H9 (cell line): ENCODE data around the gene SLX4IP. TPM values are rescaled to one million over a fixed set of nuclear protein-coding genes. Genes with fewer than 3 reads are reported as not detected.

Experiments
- DNase-seq: peaks from one replicate; pipeline ENCODE4 v3.0.0-alpha.2; 2017
- H2AFZ ChIP-seq: one replicate; pipeline ENCODE4 v1.6.1; 2013; ENCODE audit warnings: mild to moderate bottlenecking, low read length, control low read depth, moderate library complexity
- H2AK5ac ChIP-seq: 2 replicates; pipeline ENCODE4 v1.6.1; 2013; ENCODE audit warnings: low read length, control low read depth, mixed read lengths; ENCODE audit not compliant: insufficient read length
- H2BK120ac ChIP-seq: one replicate; pipeline ENCODE4 v1.6.1; 2013; ENCODE audit warnings: low read depth, mild to moderate bottlenecking, low read length, control low read depth, inconsistent platforms; ENCODE audit not compliant: poor library complexity, severe bottlenecking
- H2BK12ac ChIP-seq: 2 replicates; pipeline ENCODE4 v1.6.1; 2013; ENCODE audit warnings: low read length, control low read depth, mixed read lengths, low read depth; ENCODE audit not compliant: insufficient read length
- H2BK15ac ChIP-seq: 2 replicates; pipeline ENCODE4 v1.6.1; 2013; ENCODE audit warnings: low read depth, low read length, control low read depth
- H2BK20ac ChIP-seq: one replicate; pipeline ENCODE4 v1.6.1; 2013; ENCODE audit warnings: low read depth, mild to moderate bottlenecking, low read length, control low read depth, inconsistent platforms; ENCODE audit not compliant: poor library complexity, severe bottlenecking
- H2BK5ac ChIP-seq: 2 replicates; pipeline ENCODE4 v1.6.1; 2013; ENCODE audit warnings: low read length, control low read depth, mixed read lengths; ENCODE audit not compliant: insufficient read length
- H3K14ac ChIP-seq: 2 replicates; pipeline ENCODE4 v1.6.1; 2013; ENCODE audit warnings: low read length, control low read depth; ENCODE audit not compliant: insufficient read depth
- H3K18ac ChIP-seq: 2 replicates; pipeline ENCODE4 v1.6.1; 2013; ENCODE audit warnings: low read depth, mild to moderate bottlenecking, mixed read lengths, low read length, control low read depth; ENCODE audit not compliant: insufficient read length
- H3K23ac ChIP-seq: 2 replicates; pipeline ENCODE4 v1.6.1; 2013; ENCODE audit warnings: low read length, control low read depth, mixed read lengths, low read depth; ENCODE audit not compliant: insufficient read length
- H3K23me2 ChIP-seq: 2 replicates; pipeline ENCODE4 v1.6.1; 2013; ENCODE audit warnings: low read depth, mild to moderate bottlenecking, mixed read lengths, low read length, control low read depth; ENCODE audit not compliant: insufficient read length, poor library complexity, severe bottlenecking
- H3K27ac ChIP-seq: 2 replicates; pipeline ENCODE4 v1.5.1; 2013; ENCODE audit warnings: low read length, control low read depth, mixed read lengths, low read depth; ENCODE audit not compliant: insufficient read length
- H3K27me3 ChIP-seq: 2 replicates; pipeline ENCODE4 v1.6.1; 2013; ENCODE audit warnings: low read length, control low read depth, inconsistent platforms; ENCODE audit not compliant: insufficient read depth
- H3K4ac ChIP-seq: 2 replicates; pipeline ENCODE4 v1.6.1; 2013; ENCODE audit warnings: low read depth, mild to moderate bottlenecking, control low read depth, inconsistent platforms, low read length, moderate library complexity
- H3K4me1 ChIP-seq: 2 replicates; pipeline ENCODE4 v1.6.1; 2013; ENCODE audit warnings: low read length, control low read depth, inconsistent platforms; ENCODE audit not compliant: insufficient read depth
- H3K4me2 ChIP-seq: 2 replicates; pipeline ENCODE4 v1.6.1; 2013; ENCODE audit warnings: low read length, control low read depth, mixed read lengths; ENCODE audit not compliant: insufficient read length, insufficient read depth
- H3K56ac ChIP-seq: 2 replicates; pipeline ENCODE4 v1.6.1; 2013; ENCODE audit warnings: low read depth, mild to moderate bottlenecking, mixed read lengths, low read length, control low read depth; ENCODE audit not compliant: insufficient read length
- H3K79me1 ChIP-seq: 2 replicates; pipeline ENCODE4 v1.6.1; 2013; ENCODE audit warnings: low read depth, mild to moderate bottlenecking, moderate library complexity, low read length, control low read depth, inconsistent platforms; ENCODE audit not compliant: insufficient read depth, poor library complexity, severe bottlenecking
- H3K79me2 ChIP-seq: 2 replicates; pipeline ENCODE4 v1.6.1; 2013; ENCODE audit warnings: low read length, control low read depth, inconsistent platforms; ENCODE audit not compliant: insufficient read depth
- H3K9ac ChIP-seq: 2 replicates; pipeline ENCODE4 v1.6.1; 2013; ENCODE audit warnings: low read length, control low read depth, mixed read lengths; ENCODE audit not compliant: insufficient read length; ENCODE audit errors: extremely low read depth
- H3K9me3 ChIP-seq: one replicate; pipeline ENCODE4 v1.6.1; 2013; ENCODE audit warnings: low read depth, low read length, inconsistent platforms; ENCODE audit not compliant: control insufficient read depth
- H3T11ph ChIP-seq: one replicate; pipeline ENCODE4 v1.6.1; 2013; ENCODE audit warnings: mild to moderate bottlenecking, low read length, control low read depth, inconsistent platforms
- H4K20me1 ChIP-seq: one replicate; pipeline ENCODE4 v1.6.1; 2013; ENCODE audit not compliant: control insufficient read depth, insufficient read length, insufficient read depth
- H4K5ac ChIP-seq: 2 replicates; pipeline ENCODE4 v1.6.1; 2013; ENCODE audit warnings: low read depth, mild to moderate bottlenecking, mixed read lengths, low read length, control low read depth; ENCODE audit not compliant: insufficient read length
- H4K8ac ChIP-seq: replicated peaks from 2 replicates; pipeline ENCODE4 v1.6.1; 2013; ENCODE audit warnings: low read length, control low read depth, mixed read lengths, low read depth; ENCODE audit not compliant: insufficient read length
- H4K91ac ChIP-seq: 2 replicates; pipeline ENCODE4 v1.6.1; 2013; ENCODE audit warnings: low read depth, mild to moderate bottlenecking, moderate library complexity, mixed read lengths, low read length, control low read depth; ENCODE audit not compliant: insufficient read length
- H3K27ac Mint-ChIP-seq, 3 experiments: 2 replicates in 2 of 3; 3 replicates in 1 of 3; pipeline ENCODE4 v1.8.0; 2020 to 2021; ENCODE audit warnings: mixed read lengths in 3 of 3, mild to moderate bottlenecking in 1 of 3, moderate library complexity in 1 of 3
- H3K27me3 Mint-ChIP-seq: 2 replicates; pipeline ENCODE4 v1.8.0; 2021; ENCODE audit warnings: low read depth, mild to moderate bottlenecking, moderate library complexity, mixed read lengths
- H3K36me3 Mint-ChIP-seq, 3 experiments: 2 replicates in 2 of 3; 3 replicates in 1 of 3; pipeline ENCODE4 v1.8.0; 2020 to 2021; ENCODE audit warnings: low read depth in 3 of 3, mixed read lengths in 3 of 3; ENCODE audit not compliant: insufficient read depth in 1 of 3
- H3K4me1 Mint-ChIP-seq, 2 experiments: 2 replicates each; pipeline ENCODE4 v1.8.0; 2020; ENCODE audit warnings: mixed read lengths in 2 of 2
- H3K4me3 Mint-ChIP-seq, 2 experiments: 2 replicates in 1 of 2; 3 replicates in 1 of 2; pipeline ENCODE4 v1.8.0; 2020 to 2021; ENCODE audit warnings: mild to moderate bottlenecking in 2 of 2, mixed read lengths in 2 of 2, moderate library complexity in 1 of 2
- H3K9me3 Mint-ChIP-seq, 2 experiments: 2 replicates in 1 of 2; 3 replicates in 1 of 2; pipeline ENCODE4 v1.8.0; 2020; ENCODE audit warnings: mild to moderate bottlenecking in 2 of 2, mixed read lengths in 2 of 2, moderate library complexity in 1 of 2
- WGBS: extraction: QIAGEN DNeasy Blood & Tissue Kit; methylation state at CpG from one replicate; pipeline ENCODE4 v1.1.7; 2013; ENCODE audit warnings: missing lambda C conversion rate, low lambda C conversion rate, mixed read lengths; ENCODE audit not compliant: insufficient read length; ENCODE audit errors: extremely low coverage; 5-methylcytosine and 5-hydroxymethylcytosine counted together
- total RNA-seq: library from RNA; stranded (reverse); gene quantifications from 2 replicates; pipeline ENCODE4 v1.2.1, GENCODE V29; 2021
- TF ChIP-seq, protein P1 (sequence below): fragments of 200-600 bp; sonication (generic); conservative IDR thresholded peaks from 3 replicates; pipeline ENCODE4 v1.8.0; 2021; ENCODE audit warnings: antibody characterized with exemption, mild to moderate bottlenecking

SLX4IP gene
- total RNA-seq, 1 experiment from 2014 or later: 7.9 TPM

DNA sequence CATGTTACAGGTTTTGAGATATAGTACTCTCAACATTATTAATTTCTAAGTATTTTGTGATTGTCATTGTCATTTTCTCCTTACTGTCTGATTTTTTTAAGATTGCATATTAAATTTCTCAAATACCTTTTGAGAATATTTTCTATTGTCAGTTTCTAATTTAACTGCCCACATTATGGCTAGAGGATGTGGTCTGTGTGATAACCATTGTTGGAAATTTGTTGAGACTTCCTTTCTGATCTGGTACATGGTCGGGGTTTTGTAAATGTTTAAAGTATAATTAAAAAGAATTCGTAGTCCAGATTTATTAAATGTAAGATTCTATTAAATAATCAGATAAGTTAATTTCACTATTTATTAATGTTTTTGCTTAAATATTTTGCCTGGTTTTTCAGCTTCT, 60.1 kb downstream of the SLX4IP start:
- no peak overlapping the region for H3K4me2 ChIP-seq
- no peak overlapping the region for H2BK20ac ChIP-seq
- H3K4me1 ChIP-seq: peaks cover 9% of the 10 kb centered on the region; the same call in 1 of the 2 replicates
- Mint-ChIP-seq H3K27ac (no peak overlapping the region; a peak in 1 of 7 replicates), H3K4me1 (peaks cover 36 to 40% of the 10 kb centered on the region in 2 experiments), H3K4me3 (no peak overlapping the region), H3K9me3 (peaks cover 0 to 5% of the 10 kb centered on the region in 2 experiments; a peak in 1 of 5 replicates), H3K27me3 (no peaks in the 10 kb centered on the region; the same call in 1 of the 2 replicates), H3K36me3 (no peaks in the 10 kb centered on the region; a peak in 1 of 7 replicates)
- no peaks in the 10 kb centered on the region for H3K23me2 ChIP-seq
- peaks cover 2% of the 10 kb centered on the region for H3K79me1 ChIP-seq
- no peak overlapping the region for H2BK5ac ChIP-seq
- H3K56ac ChIP-seq: no peak overlapping the region
- no peak overlapping the region for H3K14ac ChIP-seq
- no peak overlapping the region for H3K18ac ChIP-seq
- H3K27ac ChIP-seq: no peak overlapping the region
- H3K9me3 ChIP-seq: no peaks in the 10 kb centered on the region
- no peaks in the 10 kb centered on the region for H4K20me1 ChIP-seq
- no peak overlapping the region for H3T11ph ChIP-seq
- H2AFZ ChIP-seq: no peak overlapping the region
- DNase-seq: no peak
- no peak overlapping the region for H4K5ac ChIP-seq
- H2BK120ac ChIP-seq: no peak overlapping the region
- no CpG with 5 or more reads among the region's 2 CpGs for WGBS
- no peak overlapping the region for H2BK12ac ChIP-seq
- TF ChIP-seq, protein P1, sequence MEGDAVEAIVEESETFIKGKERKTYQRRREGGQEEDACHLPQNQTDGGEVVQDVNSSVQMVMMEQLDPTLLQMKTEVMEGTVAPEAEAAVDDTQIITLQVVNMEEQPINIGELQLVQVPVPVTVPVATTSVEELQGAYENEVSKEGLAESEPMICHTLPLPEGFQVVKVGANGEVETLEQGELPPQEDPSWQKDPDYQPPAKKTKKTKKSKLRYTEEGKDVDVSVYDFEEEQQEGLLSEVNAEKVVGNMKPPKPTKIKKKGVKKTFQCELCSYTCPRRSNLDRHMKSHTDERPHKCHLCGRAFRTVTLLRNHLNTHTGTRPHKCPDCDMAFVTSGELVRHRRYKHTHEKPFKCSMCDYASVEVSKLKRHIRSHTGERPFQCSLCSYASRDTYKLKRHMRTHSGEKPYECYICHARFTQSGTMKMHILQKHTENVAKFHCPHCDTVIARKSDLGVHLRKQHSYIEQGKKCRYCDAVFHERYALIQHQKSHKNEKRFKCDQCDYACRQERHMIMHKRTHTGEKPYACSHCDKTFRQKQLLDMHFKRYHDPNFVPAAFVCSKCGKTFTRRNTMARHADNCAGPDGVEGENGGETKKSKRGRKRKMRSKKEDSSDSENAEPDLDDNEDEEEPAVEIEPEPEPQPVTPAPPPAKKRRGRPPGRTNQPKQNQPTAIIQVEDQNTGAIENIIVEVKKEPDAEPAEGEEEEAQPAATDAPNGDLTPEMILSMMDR: no peak
- H2BK15ac ChIP-seq: no peak overlapping the region
- H3K9ac ChIP-seq: no peak overlapping the region
- no peaks in the 10 kb centered on the region for H3K79me2 ChIP-seq
- H3K4ac ChIP-seq: no peak overlapping the region
- no peak overlapping the region for H4K8ac ChIP-seq
- H3K27me3 ChIP-seq: no peaks in the 10 kb centered on the region
- H2AK5ac ChIP-seq: no peak overlapping the region
- no peak overlapping the region for H4K91ac ChIP-seq
- H3K23ac ChIP-seq: no peak overlapping the region
